Smooth muscle cell (in vitro differentiated cells): Measurements from ENCODE around the gene SAMD10. TPM values are rescaled to one million over a fixed set of nuclear protein-coding genes. Genes with fewer than 3 reads are reported as not detected.

Source experiments
- DNase-seq: peaks from one replicate; lab custom pipeline; 2025; ENCODE audit not compliant: unreplicated experiment; lab: John Stamatoyannopoulos, UW
- H2AFZ ChIP-seq: fragments of 200-600 bp; sonication (generic); 2 replicates; pipeline ENCODE4 v1.6.0; 2016; ENCODE audit warnings: antibody characterized with exemption, low read depth, mild to moderate bottlenecking
- H3F3A ChIP-seq: fragments of 200-600 bp; sonication (generic); 2 replicates; pipeline ENCODE4 v1.6.0; 2017; ENCODE audit warnings: antibody characterized with exemption, low read depth
- H3K27ac ChIP-seq: fragments of 200-600 bp; sonication (generic); 2 replicates; pipeline ENCODE4 v1.5.1; 2016; ENCODE audit warnings: low read depth, mild to moderate bottlenecking
- H3K27me3 ChIP-seq: fragments of 200-600 bp; sonication (generic); 2 replicates; pipeline ENCODE4 v1.6.1; 2016; ENCODE audit warnings: low read depth, mild to moderate bottlenecking
- H3K36me3 ChIP-seq: fragments of 200-600 bp; sonication (generic); 2 replicates; pipeline ENCODE4 v1.5.1; 2016; ENCODE audit warnings: low read depth
- H3K4me1 ChIP-seq: fragments of 200-600 bp; sonication (generic); 2 replicates; pipeline ENCODE4 v1.5.1; 2016; ENCODE audit warnings: low read depth
- H3K4me2 ChIP-seq: fragments of 200-600 bp; sonication (generic); 2 replicates; pipeline ENCODE4 v1.6.0; 2016; ENCODE audit warnings: mild to moderate bottlenecking
- H3K4me3 ChIP-seq: fragments of 200-600 bp; sonication (generic); 2 replicates; pipeline ENCODE4 v1.5.1; 2016; ENCODE audit warnings: mild to moderate bottlenecking
- H3K79me2 ChIP-seq: fragments of 200-600 bp; sonication (generic); 2 replicates; pipeline ENCODE4 v1.6.0; 2016; ENCODE audit warnings: low read depth, mild to moderate bottlenecking
- H3K9ac ChIP-seq: fragments of 200-600 bp; sonication (generic); 2 replicates; pipeline ENCODE4 v1.6.0; 2016; ENCODE audit warnings: low read depth
- H3K9me3 ChIP-seq: fragments of 200-600 bp; sonication (generic); replicated peaks from 2 replicates; pipeline ENCODE4 v1.5.1; 2016; ENCODE audit warnings: low read depth
- H4K20me1 ChIP-seq: fragments of 200-600 bp; sonication (generic); 2 replicates; pipeline ENCODE4 v1.6.0; 2016; ENCODE audit warnings: low read depth
- WGBS: methylation state at CpG from one replicate; pipeline ENCODE4 v1.1.7; 2016; ENCODE audit warnings: low lambda C conversion rate; 5-methylcytosine and 5-hydroxymethylcytosine counted together
- polyA plus RNA-seq: library from polyadenylated mRNA; unstranded; fragments of >200 nt; fragmentation: Nextera tagmentation; extraction: Ambion mirVana; gene quantifications from 2 replicates; pipeline ENCODE4 v1.2.1, GENCODE V29; 2016
- total RNA-seq: library from RNA; depleted of rRNA; stranded (reverse); fragments of >200 nt; gene quantifications from 2 replicates; pipeline ENCODE4 v1.2.3, GENCODE V29; 2014
- TF ChIP-seq, protein P1 (sequence below): fragments of 200-600 bp; sonication (generic); IDR thresholded peaks from 2 replicates; pipeline ENCODE4 v1.5.1; 2017; ENCODE audit warnings: borderline replicate concordance, mild to moderate bottlenecking, antibody characterized with exemption; ENCODE audit not compliant: insufficient read depth, poor library complexity, severe bottlenecking

SAMD10 gene
- total and polyA plus RNA-seq, 2 experiments from 2014 or later = 0.13 to 1.2 TPM

- Histone ChIP-seq H3K36me3 (no peaks in the 10 kb centered on the region), H3K4me1 (peaks cover 12% of the 10 kb centered on the region), H3K79me2 (peaks cover 3% of the 10 kb centered on the region), H3K9ac (no peak overlapping the region), H3K27ac (no peak overlapping the region), H3K4me3 (no peak overlapping the region), H4K20me1 (no peaks in the 10 kb centered on the region), H3F3A (no peaks in the 10 kb centered on the region), H3K27me3 (no peaks in the 10 kb centered on the region), H3K4me2 (no peak overlapping the region), H2AFZ (no peak overlapping the region), H3K9me3 (no peaks in the 10 kb centered on the region)
- DNase-seq = no peak
- TF ChIP-seq, protein P1, sequence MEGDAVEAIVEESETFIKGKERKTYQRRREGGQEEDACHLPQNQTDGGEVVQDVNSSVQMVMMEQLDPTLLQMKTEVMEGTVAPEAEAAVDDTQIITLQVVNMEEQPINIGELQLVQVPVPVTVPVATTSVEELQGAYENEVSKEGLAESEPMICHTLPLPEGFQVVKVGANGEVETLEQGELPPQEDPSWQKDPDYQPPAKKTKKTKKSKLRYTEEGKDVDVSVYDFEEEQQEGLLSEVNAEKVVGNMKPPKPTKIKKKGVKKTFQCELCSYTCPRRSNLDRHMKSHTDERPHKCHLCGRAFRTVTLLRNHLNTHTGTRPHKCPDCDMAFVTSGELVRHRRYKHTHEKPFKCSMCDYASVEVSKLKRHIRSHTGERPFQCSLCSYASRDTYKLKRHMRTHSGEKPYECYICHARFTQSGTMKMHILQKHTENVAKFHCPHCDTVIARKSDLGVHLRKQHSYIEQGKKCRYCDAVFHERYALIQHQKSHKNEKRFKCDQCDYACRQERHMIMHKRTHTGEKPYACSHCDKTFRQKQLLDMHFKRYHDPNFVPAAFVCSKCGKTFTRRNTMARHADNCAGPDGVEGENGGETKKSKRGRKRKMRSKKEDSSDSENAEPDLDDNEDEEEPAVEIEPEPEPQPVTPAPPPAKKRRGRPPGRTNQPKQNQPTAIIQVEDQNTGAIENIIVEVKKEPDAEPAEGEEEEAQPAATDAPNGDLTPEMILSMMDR = no peak
- 97% methylated on average over 4 of the region's 5 CpGs for WGBS
Observed at GRCh38 chr20:63970714-63971431, 8.6 kb downstream of the SAMD10 start.

DNA sequence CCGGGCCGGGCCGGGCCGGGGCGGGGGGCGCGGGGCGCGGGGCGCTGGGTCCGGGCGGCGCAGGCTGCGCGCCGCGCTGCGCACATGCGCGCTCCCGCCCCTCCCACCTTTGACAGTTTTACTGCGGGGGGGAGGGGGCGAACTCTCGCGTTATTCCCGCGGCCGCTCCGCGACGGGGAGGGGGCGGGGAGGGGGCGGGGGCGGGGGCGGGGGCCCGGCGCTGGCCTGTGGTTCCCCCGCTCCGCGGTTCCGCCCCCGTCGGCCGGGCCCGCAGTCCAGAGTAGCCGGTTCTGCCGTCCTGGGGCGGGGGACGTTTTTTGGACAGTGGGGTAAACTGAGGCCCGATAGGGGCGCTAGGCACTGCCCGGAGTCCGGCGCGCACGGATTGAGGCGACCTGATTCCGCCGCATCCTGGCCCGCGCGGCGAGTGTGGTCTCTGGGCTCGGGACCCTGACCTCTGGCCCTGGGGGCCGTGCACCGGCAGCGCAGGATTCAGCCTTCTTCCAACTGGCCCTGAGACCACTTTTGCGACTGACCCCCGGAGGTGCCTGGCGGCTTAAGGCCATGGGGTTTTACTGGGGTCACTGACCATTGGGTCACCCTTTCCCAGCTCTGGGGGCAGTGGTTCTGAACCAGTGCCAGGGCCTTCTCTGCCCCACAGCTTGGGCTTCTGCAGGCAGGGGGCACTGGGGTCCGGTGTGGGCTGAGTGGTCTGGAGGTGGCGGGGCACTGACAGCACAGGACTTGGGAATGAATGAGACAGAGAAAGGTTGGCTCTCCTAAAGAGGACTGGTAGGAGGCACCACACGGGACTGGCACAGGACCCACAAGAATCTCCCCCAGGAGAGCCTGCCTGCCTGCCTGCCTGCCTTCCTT is 9.4 kb downstream of the SAMD10 start, which contains the start of gene ZNF512B:
Gene ZNF512B (minus strand): TSS at position 93 of the 876 bp plus-strand sequence. CDS start 1,980 bp downstream, outside the sequence.
- 8% methylated on average over 43 of the region's 73 CpGs for whole genome bisulfite sequencing
- H3K27ac ChIP-seq = no peak within 1 kb of the TSS
- DNase-seq = no peak

DNA sequence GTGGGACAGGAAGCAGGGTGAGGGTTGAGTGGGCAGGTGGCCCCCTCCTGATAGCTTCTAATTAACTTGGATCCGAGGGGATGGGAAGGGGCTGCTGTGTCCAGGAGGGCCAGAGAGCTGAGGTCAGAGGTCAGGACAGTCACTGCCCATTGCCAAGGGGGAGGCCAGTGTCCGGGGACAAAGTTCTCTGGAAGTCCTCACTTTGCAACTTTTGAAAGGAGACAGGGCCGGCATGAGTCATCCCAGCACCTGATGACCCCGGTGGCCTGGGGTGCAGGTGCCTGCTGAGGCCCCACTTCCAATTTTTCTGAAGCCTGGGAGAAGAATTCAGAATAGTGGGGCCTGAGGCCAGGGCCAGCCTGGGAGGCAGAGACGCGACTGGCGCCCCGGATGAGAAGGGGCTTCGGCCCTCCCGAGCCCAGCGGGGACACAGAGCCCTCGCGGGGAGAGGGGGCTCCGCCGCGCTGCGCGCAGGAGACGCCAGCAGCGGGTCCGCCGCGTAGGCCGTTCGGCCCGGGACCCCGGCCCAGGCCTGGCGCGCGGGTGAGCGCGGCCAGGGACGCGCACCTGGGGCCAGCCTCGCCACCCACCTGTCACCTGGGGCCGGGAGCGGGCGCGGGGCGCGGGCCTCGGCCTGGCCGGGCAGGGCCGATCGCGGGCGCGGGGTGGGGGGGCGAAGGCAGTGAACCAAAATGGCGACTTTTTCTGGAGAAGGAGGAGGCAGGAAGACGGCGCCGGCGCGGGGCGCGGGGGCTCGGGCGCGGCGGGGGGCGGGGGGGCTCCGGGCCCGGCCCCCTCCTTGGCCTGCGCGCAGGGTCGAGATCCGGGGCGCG is 10.3 kb downstream of the SAMD10 start:
- 5% methylated on average over 33 of the region's 70 CpGs for WGBS
- DNase-seq = no peak

More for the DNA sequence above, 9.4 kb downstream of the SAMD10 start, which contains the start of gene ZNF512B:
- no peaks in the 10 kb centered on the region for H3K9me3 ChIP-seq
- TF ChIP-seq, protein P1 = no peak
- no peaks in the 10 kb centered on the region for H3K27me3 ChIP-seq
- no peaks in the 10 kb centered on the region for H3K36me3 ChIP-seq
- H3F3A ChIP-seq = no peaks in the 10 kb centered on the region
- peak within 1 kb of the TSS; percentile 98 for H3K4me2 ChIP-seq
- H3K79me2 ChIP-seq = peaks cover 3% of the 10 kb centered on the region
- H3K4me3 ChIP-seq = peak within 1 kb of the TSS; percentile 65
- no peaks in the 10 kb centered on the region for H4K20me1 ChIP-seq
- peaks cover 12% of the 10 kb centered on the region for H3K4me1 ChIP-seq
- H2AFZ ChIP-seq = no peak within 1 kb of the TSS
- H3K9ac ChIP-seq = peak within 1 kb of the TSS; percentile 71

More for the DNA sequence above, 10.3 kb downstream of the SAMD10 start:
- peak overlapping the region; percentile 71 for H3K9ac ChIP-seq
- H3K4me1 ChIP-seq = peaks cover 12% of the 10 kb centered on the region
- H3K4me2 ChIP-seq = peak overlapping the region; percentile 98
- H3K36me3 ChIP-seq = no peaks in the 10 kb centered on the region
- TF ChIP-seq, protein P1 = no peak
- peak overlapping the region; percentile 65 for H3K4me3 ChIP-seq
- H3K27me3 ChIP-seq = no peaks in the 10 kb centered on the region
- no peaks in the 10 kb centered on the region for H3K9me3 ChIP-seq
- H2AFZ ChIP-seq = no peak overlapping the region
- H3F3A ChIP-seq = no peaks in the 10 kb centered on the region
- no peak overlapping the region for H3K27ac ChIP-seq
- H4K20me1 ChIP-seq = no peaks in the 10 kb centered on the region
- H3K79me2 ChIP-seq = peaks cover 3% of the 10 kb centered on the region
